Activated B cell treated with CpG ODN at 0.5 μM for 24 hours (primary cell): ENCODE results near the gene CDC42EP1. TPM values are rescaled to one million over a fixed set of nuclear protein-coding genes. Genes with fewer than 3 reads are reported as not detected.
"Not testable (repeated sequence)": the region's sequence is repeated elsewhere in the genome, so short reads cannot be mapped to it uniquely, and the experiment has no call there.

Experiments used
- ATAC-seq: fragments of 200-7000 bp; cut with Tn5 transposase; one replicate; pipeline ENCODE4 v1.10.0; 2021; ENCODE audit warnings: low read depth, mild to moderate bottlenecking, moderate library complexity
- CTCF ChIA-PET: fragments of 350-600 bp; sonication (Branson Sonifier 250); formaldehyde crosslinking; loops from one replicate; lab custom pipeline; 2021; ENCODE audit warnings: antibody characterized with exemption; lab: Charles Lee
- POLR2A ChIA-PET: fragments of 350-600 bp; sonication (Branson Sonifier 250); formaldehyde crosslinking; loops from one replicate; lab custom pipeline; 2021; ENCODE audit warnings: antibody characterized with exemption; lab: Charles Lee
- DNase-seq: peaks from one replicate; pipeline ENCODE4 v3.0.0; 2022
- H3K27ac Mint-ChIP-seq: one replicate; pipeline ENCODE4 v1.8.0; 2020; ENCODE audit warnings: mixed read lengths
- H3K27me3 Mint-ChIP-seq: one replicate; pipeline ENCODE4 v1.8.0; 2021; ENCODE audit warnings: mixed read lengths
- H3K36me3 Mint-ChIP-seq: one replicate; pipeline ENCODE4 v1.8.0; 2021; ENCODE audit warnings: low read depth, mixed read lengths
- H3K4me1 Mint-ChIP-seq: one replicate; pipeline ENCODE4 v1.8.0; 2021; ENCODE audit warnings: mixed read lengths
- H3K4me3 Mint-ChIP-seq: one replicate; pipeline ENCODE4 v1.8.0; 2020; ENCODE audit warnings: mild to moderate bottlenecking, mixed read lengths
- H3K9me3 Mint-ChIP-seq: one replicate; pipeline ENCODE4 v1.8.0; 2020; ENCODE audit warnings: mixed read lengths
- CTCF ChIP-seq: fragments of 200-600 bp; IDR thresholded peaks from one replicate; pipeline ENCODE4 v1.8.0; 2022; ENCODE audit warnings: antibody characterized with exemption, mild to moderate bottlenecking
- intact Hi-C: fragments of 100-400 bp; cut with micrococcal nuclease; formaldehyde crosslinking; loops from one replicate; pipeline ENCODE4 v1.15.1; 2024
- total RNA-seq: library from RNA; stranded (reverse); gene quantifications from 2 replicates; pipeline ENCODE4 v1.2.3, GENCODE V29; 2022

The CDC42EP1 gene
- total RNA-seq, 1 donor from 2014 or later: not detected

- CTCF ChIA-PET: interaction anchor here (1.4 to 15.2 kb wide), 3 partner anchors 10 to 77 kb away, joined by 3 to 255 read pairs (median 6); partner anchors contain the start of gene CDC42EP1
- POLR2A ChIA-PET: no interaction called here
- TF ChIP-seq CTCF: no peak
- no peak for ATAC-seq
- no peak for DNase-seq
- H3K9me3 Mint-ChIP-seq: no peaks in the 10 kb centered on the region
- H3K27ac Mint-ChIP-seq: no peak overlapping the region
- H3K4me1 Mint-ChIP-seq: peaks cover 3% of the 10 kb centered on the region
- intact Hi-C loops: no loop called here
- peaks cover 25% of the 10 kb centered on the region for H3K27me3 Mint-ChIP-seq
- H3K4me3 Mint-ChIP-seq: no peak overlapping the region
- H3K36me3 Mint-ChIP-seq: no peaks in the 10 kb centered on the region
These were observed 10.6 kb upstream of the CDC42EP1 start for GRCh38 chr22:37549704-37550059.

- DNase-seq, H3K9me3 Mint-ChIP-seq, intact Hi-C loops, H3K4me3 Mint-ChIP-seq, H3K27ac Mint-ChIP-seq, ATAC-seq, POLR2A ChIA-PET, H3K36me3 Mint-ChIP-seq, H3K4me1 Mint-ChIP-seq: not testable (repeated sequence)
- CTCF ChIA-PET: interaction anchor here (1.9 to 15.2 kb wide), 2 partner anchors 11 to 15 kb away, joined by 6 to 255 read pairs; partner anchors contain the start of gene CDC42EP1
- H3K27me3 Mint-ChIP-seq: peaks cover 23% of the 10 kb centered on the region
These were observed 9.4 kb upstream of the CDC42EP1 start for GRCh38 chr22:37550921-37551320.

GRCh38 chr22:37551981-37552380 is 8.3 kb upstream of the CDC42EP1 start:
- Mint-ChIP-seq H3K36me3 (no peaks in the 10 kb centered on the region), H3K4me3 (no peak overlapping the region), H3K27me3 (peaks cover 30% of the 10 kb centered on the region), H3K4me1 (no peaks in the 10 kb centered on the region), H3K27ac (no peak overlapping the region), H3K9me3 (no peaks in the 10 kb centered on the region)
- ChIA-PET POLR2A (no interaction called here), CTCF (interaction anchor here (15.2 kb wide), 1 partner anchor 14 kb away, joined by 255 read pairs; the partner anchor contains the start of gene CDC42EP1)
- no peak for TF ChIP-seq CTCF
- intact Hi-C loops: no loop called here
- ATAC-seq: no peak
- no peak for DNase-seq

GRCh38 chr22:37552524-37553163 is 7.6 kb upstream of the CDC42EP1 start:
- Mint-ChIP-seq H3K4me3 (no peak overlapping the region), H3K27me3 (peaks cover 36% of the 10 kb centered on the region), H3K9me3 (no peaks in the 10 kb centered on the region), H3K27ac (no peak overlapping the region), H3K4me1 (no peaks in the 10 kb centered on the region), H3K36me3 (no peaks in the 10 kb centered on the region)
- ChIA-PET CTCF (no interaction called here), POLR2A (no interaction called here)
- TF ChIP-seq CTCF: no peak
- no peak for ATAC-seq
- intact Hi-C loops: no loop called here
- DNase-seq: no peak

- Mint-ChIP-seq H3K9me3 (no peaks in the 10 kb centered on the region), H3K27ac (no peak overlapping the region), H3K27me3 (peaks cover 40% of the 10 kb centered on the region), H3K4me1 (no peaks in the 10 kb centered on the region), H3K36me3 (no peaks in the 10 kb centered on the region), H3K4me3 (no peak overlapping the region)
- ATAC-seq (no peak), DNase-seq (no peak)
- intact Hi-C loops: no loop called here
- no peak for TF ChIP-seq CTCF
- POLR2A ChIA-PET: no interaction called here
- CTCF ChIA-PET: no interaction called here
These were observed 6.6 kb upstream of the CDC42EP1 start for GRCh38 chr22:37553725-37554124.
